K562 (cell line): ENCODE results near the gene CPLANE2. TPM values are rescaled to one million over a fixed set of nuclear protein-coding genes. Genes with fewer than 3 reads are reported as not detected.

Experiments used
- DNMT1 ChIP-seq: fragments of 450-650 bp; IDR thresholded peaks from 2 replicates; pipeline ENCODE4 v1.6.1; 2016; ENCODE audit warnings: antibody characterized with exemption, mild to moderate bottlenecking
- FOS ChIP-seq: IDR thresholded peaks from 3 replicates; pipeline ENCODE4 v1.6.1; 2011; ENCODE audit not compliant: insufficient read length; ENCODE audit errors: extremely low read depth
- HNRNPLL ChIP-seq: fragments of 200-400 bp; formaldehyde crosslinking; IDR thresholded peaks from 2 replicates; pipeline ENCODE4 v1.6.1; 2017; ENCODE audit warnings: low read length, low read depth, mild to moderate bottlenecking; ENCODE audit not compliant: poor library complexity, severe bottlenecking
- NFIX ChIP-seq: fragments of 250-450 bp; sonication (Bioruptor Pico); IDR thresholded peaks from 2 replicates; pipeline ENCODE4 v1.4.0; 2020; ENCODE audit warnings: low read depth, mild to moderate bottlenecking, moderate library complexity
- NR2C1 ChIP-seq, 2 experiments: fragments of 450-650 bp; IDR thresholded peaks; 2 replicates each; pipeline ENCODE4 v1.6.1; 2017; ENCODE audit warnings: mild to moderate bottlenecking in 2 of 2, antibody characterized with exemption in 1 of 2, inconsistent platforms in 1 of 2, missing compliant biosample characterization in 1 of 2, missing genetic modification characterization in 1 of 2
- NRF1 ChIP-seq, 2 experiments: fragments of 450-650 bp; IDR thresholded peaks in 1 of 2; conservative IDR thresholded peaks in 1 of 2; 2 replicates each; pipeline ENCODE4 v1.6.1; 2014; ENCODE audit warnings: mild to moderate bottlenecking in 2 of 2
- POLR3A ChIP-seq: IDR thresholded peaks from 2 replicates; pipeline ENCODE4 v1.6.1; 2011; ENCODE audit warnings: borderline replicate concordance, mild to moderate bottlenecking, moderate library complexity; ENCODE audit not compliant: insufficient read length, insufficient read depth; ENCODE audit errors: extremely low read depth
- ZNF174 ChIP-seq: fragments of 250-450 bp; sonication (Bioruptor Pico); IDR thresholded peaks from 2 replicates; pipeline ENCODE4 v1.4.0; 2020; ENCODE audit warnings: mild to moderate bottlenecking
- ZNF282 ChIP-seq: sonication (generic); formaldehyde crosslinking; IDR thresholded peaks from 2 replicates; pipeline ENCODE4 v1.8.1; 2023; ENCODE audit warnings: missing genetic modification reagents
- ZNF324 ChIP-seq: fragments of 250-450 bp; sonication (Bioruptor Pico); IDR thresholded peaks from 2 replicates; pipeline ENCODE4 v1.4.0; 2020; ENCODE audit warnings: mild to moderate bottlenecking
- ZNF354B ChIP-seq: fragments of 250-450 bp; sonication (Bioruptor Pico); IDR thresholded peaks from 2 replicates; pipeline ENCODE4 v1.4.0; 2020
- ZNF57 ChIP-seq: fragments of 450-650 bp; formaldehyde crosslinking; IDR thresholded peaks from 2 replicates; pipeline ENCODE4 v1.4.0; 2020; ENCODE audit warnings: mild to moderate bottlenecking, moderate library complexity
- ZNF77 ChIP-seq: fragments of 250-450 bp; sonication (Bioruptor Pico); IDR thresholded peaks from 2 replicates; pipeline ENCODE4 v1.5.0; 2020
- polyA plus RNA-seq, 8 experiments: library from polyadenylated mRNA; depleted of rRNA in 4 of 8; stranded (reverse) in 5 of 8; unstranded in 3 of 8; fragments of >200 nt; fragmentation: Nextera tagmentation in 2 of 8; fragmentation: Illumina TruSeq in 1 of 8; extraction: Ambion mirVana in 2 of 8; extraction: Trizol in 1 of 8; gene quantifications; 2 replicates each; pipeline versions ENCODE4 v1.2.1 to v1.2.3, GENCODE V29; 2011 to 2014; ENCODE audit warnings: inconsistent platforms in 1 of 8, missing spikeins in 1 of 8
- total RNA-seq, 7 experiments: library from RNA; depleted of rRNA in 6 of 7; stranded (reverse); fragments of >200 nt in 6 of 7; fragmentation: Illumina TruSeq in 2 of 7; extraction: Trizol in 2 of 7; gene quantifications; 2 replicates each; pipeline versions ENCODE4 v1.2.1 to v1.2.3, GENCODE V29; 2011 to 2021; ENCODE audit warnings: low replicate concordance in 1 of 7
- TF ChIP-seq, protein P1 (sequence below): fragments of 450-650 bp; formaldehyde crosslinking; conservative IDR thresholded peaks from 2 replicates; pipeline ENCODE4 v1.4.0; 2022; ENCODE audit warnings: mild to moderate bottlenecking, missing genetic modification characterization
- TF ChIP-seq, protein P2 (sequence below), 2 experiments: fragments of 200-800 bp in 1 of 2; sonication (Bioruptor generic) in 1 of 2; sonication (generic) in 1 of 2; formaldehyde crosslinking in 1 of 2; IDR thresholded peaks in 1 of 2; conservative IDR thresholded peaks in 1 of 2; 2 replicates each; pipeline versions ENCODE4 v1.5.0 to v1.6.1; 2016 to 2020; ENCODE audit warnings: missing compliant biosample characterization in 1 of 2, missing genetic modification characterization in 1 of 2, missing genetic modification reagents in 1 of 2
- TF ChIP-seq, protein P3 (sequence below): fragments of 250-450 bp; sonication (Bioruptor Pico); IDR thresholded peaks from 2 replicates; pipeline ENCODE4 v1.4.0; 2020; ENCODE audit warnings: borderline replicate concordance
- TF ChIP-seq, protein P4 (sequence below): fragments of 450-650 bp; conservative IDR thresholded peaks from 2 replicates; pipeline ENCODE4 v1.6.1; 2016; ENCODE audit warnings: missing genetic modification characterization, low read depth, mild to moderate bottlenecking, control low read depth, missing compliant biosample characterization
- TF ChIP-seq, protein P5 (sequence below), 2 experiments: fragments of 450-650 bp in 1 of 2; sonication (generic) in 1 of 2; formaldehyde crosslinking in 1 of 2; IDR thresholded peaks in 1 of 2; conservative IDR thresholded peaks in 1 of 2; 2 replicates each; pipeline versions ENCODE4 v1.6.1 to v1.8.1; 2016 to 2023; ENCODE audit warnings: mild to moderate bottlenecking in 2 of 2, moderate library complexity in 2 of 2, inconsistent platforms in 1 of 2, missing genetic modification reagents in 1 of 2
- TF ChIP-seq, protein P6 (sequence below): sonication (generic); IDR thresholded peaks from 2 replicates; pipeline ENCODE4 v1.6.1; 2016

The CPLANE2 gene
- total and polyA plus RNA-seq, 9 of the 15 experiments (the other 6 are each of a cell fraction or from before 2014, with no cell fraction given) = 0.17 to 20.9 (median 8.1) TPM

DNA sequence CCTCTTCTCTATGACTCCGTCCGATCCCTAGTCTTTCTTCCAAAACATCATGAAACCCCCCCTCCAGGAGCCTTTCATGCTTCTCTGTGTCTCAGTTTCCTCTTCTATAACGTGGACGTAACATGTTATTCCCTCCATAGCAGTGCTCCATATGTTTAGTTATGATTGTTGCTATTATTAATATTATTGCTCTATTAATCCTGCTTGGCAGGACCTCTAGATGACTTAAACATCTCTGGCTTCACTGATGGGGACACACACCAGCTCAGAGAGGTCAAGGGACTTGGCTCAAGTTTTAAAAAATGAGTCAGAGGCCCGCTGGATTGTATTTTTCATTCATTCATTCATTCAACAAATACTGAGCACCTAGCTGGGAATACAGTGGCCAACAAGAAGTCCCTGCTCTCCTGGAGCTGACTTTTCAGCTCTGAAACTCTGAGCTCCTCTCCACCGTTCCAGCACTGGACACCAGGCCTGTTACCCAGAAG is 404 bp upstream of the CPLANE2 start (continued):
- TF ChIP-seq DNMT1 = no peak
- no peak for TF ChIP-seq HNRNPLL
- TF ChIP-seq NFIX = no peak
- no peak for TF ChIP-seq ZNF354B (CRISPR knock-in tag)
- TF ChIP-seq, protein P1, sequence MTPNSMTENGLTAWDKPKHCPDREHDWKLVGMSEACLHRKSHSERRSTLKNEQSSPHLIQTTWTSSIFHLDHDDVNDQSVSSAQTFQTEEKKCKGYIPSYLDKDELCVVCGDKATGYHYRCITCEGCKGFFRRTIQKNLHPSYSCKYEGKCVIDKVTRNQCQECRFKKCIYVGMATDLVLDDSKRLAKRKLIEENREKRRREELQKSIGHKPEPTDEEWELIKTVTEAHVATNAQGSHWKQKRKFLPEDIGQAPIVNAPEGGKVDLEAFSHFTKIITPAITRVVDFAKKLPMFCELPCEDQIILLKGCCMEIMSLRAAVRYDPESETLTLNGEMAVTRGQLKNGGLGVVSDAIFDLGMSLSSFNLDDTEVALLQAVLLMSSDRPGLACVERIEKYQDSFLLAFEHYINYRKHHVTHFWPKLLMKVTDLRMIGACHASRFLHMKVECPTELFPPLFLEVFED (CRISPR knock-in tag) = peak; percentile 81
- TF ChIP-seq, protein P2, sequence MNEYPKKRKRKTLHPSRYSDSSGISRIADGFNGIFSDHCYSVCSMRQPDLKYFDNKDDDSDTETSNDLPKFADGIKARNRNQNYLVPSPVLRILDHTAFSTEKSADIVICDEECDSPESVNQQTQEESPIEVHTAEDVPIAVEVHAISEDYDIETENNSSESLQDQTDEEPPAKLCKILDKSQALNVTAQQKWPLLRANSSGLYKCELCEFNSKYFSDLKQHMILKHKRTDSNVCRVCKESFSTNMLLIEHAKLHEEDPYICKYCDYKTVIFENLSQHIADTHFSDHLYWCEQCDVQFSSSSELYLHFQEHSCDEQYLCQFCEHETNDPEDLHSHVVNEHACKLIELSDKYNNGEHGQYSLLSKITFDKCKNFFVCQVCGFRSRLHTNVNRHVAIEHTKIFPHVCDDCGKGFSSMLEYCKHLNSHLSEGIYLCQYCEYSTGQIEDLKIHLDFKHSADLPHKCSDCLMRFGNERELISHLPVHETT (CRISPR knock-in tag; conservative IDR thresholded peaks at IDR 0.05 in 1 of 2, IDR thresholded peaks at IDR 0.05 in 1 of 2) = no peak
- no peak for TF ChIP-seq ZNF324 (CRISPR knock-in tag)
- TF ChIP-seq, protein P3, sequence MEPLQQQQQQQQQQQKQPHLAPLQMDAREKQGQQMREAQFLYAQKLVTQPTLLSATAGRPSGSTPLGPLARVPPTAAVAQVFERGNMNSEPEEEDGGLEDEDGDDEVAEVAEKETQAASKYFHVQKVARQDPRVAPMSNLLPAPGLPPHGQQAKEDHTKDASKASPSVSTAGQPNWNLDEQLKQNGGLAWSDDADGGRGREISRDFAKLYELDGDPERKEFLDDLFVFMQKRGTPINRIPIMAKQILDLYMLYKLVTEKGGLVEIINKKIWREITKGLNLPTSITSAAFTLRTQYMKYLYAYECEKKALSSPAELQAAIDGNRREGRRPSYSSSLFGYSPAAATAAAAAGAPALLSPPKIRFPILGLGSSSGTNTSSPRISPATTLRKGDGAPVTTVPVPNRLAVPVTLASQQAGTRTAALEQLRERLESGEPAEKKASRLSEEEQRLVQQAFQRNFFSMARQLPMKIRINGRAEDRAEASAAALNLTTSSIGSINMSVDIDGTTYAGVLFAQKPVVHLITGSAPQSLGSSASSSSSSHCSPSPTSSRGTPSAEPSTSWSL = no peak
- TF ChIP-seq, protein P4, sequence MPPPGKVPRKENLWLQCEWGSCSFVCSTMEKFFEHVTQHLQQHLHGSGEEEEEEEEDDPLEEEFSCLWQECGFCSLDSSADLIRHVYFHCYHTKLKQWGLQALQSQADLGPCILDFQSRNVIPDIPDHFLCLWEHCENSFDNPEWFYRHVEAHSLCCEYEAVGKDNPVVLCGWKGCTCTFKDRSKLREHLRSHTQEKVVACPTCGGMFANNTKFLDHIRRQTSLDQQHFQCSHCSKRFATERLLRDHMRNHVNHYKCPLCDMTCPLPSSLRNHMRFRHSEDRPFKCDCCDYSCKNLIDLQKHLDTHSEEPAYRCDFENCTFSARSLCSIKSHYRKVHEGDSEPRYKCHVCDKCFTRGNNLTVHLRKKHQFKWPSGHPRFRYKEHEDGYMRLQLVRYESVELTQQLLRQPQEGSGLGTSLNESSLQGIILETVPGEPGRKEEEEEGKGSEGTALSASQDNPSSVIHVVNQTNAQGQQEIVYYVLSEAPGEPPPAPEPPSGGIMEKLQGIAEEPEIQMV (tag) = no peak
- no peak for TF ChIP-seq FOS
- TF ChIP-seq NRF1 (conservative IDR thresholded peaks at IDR 0.05 in 1 of 2, IDR thresholded peaks at IDR 0.05 in 1 of 2) = no peak
- no peak for TF ChIP-seq ZNF57 (CRISPR knock-in tag)
- no peak for TF ChIP-seq NR2C1 (IDR thresholded peaks at IDR 0.05)
- TF ChIP-seq NR2C1 (tag; IDR thresholded peaks at IDR 0.05) = 0 out of 2 replicates have a peak, but pooled peaks have one; percentile 16
- TF ChIP-seq ZNF282 (CRISPR knock-in tag) = no peak
- no peak for TF ChIP-seq POLR3A
- no peak for TF ChIP-seq ZNF77 (CRISPR knock-in tag)
- TF ChIP-seq ZNF174 (CRISPR knock-in tag) = no peak
- TF ChIP-seq, protein P5, sequence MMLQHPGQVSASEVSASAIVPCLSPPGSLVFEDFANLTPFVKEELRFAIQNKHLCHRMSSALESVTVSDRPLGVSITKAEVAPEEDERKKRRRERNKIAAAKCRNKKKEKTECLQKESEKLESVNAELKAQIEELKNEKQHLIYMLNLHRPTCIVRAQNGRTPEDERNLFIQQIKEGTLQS (IDR thresholded peaks at IDR 0.05) = 0 out of 2 replicates have a peak, but pooled peaks have one; percentile 5
- TF ChIP-seq, protein P5 (CRISPR knock-in tag; conservative IDR thresholded peaks at IDR 0.05) = no peak
- TF ChIP-seq, protein P6, sequence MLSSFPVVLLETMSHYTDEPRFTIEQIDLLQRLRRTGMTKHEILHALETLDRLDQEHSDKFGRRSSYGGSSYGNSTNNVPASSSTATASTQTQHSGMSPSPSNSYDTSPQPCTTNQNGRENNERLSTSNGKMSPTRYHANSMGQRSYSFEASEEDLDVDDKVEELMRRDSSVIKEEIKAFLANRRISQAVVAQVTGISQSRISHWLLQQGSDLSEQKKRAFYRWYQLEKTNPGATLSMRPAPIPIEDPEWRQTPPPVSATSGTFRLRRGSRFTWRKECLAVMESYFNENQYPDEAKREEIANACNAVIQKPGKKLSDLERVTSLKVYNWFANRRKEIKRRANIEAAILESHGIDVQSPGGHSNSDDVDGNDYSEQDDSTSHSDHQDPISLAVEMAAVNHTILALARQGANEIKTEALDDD = no peak
